KBM-7 (cell line): ENCODE measurements around the gene DMRTC2.
A peak's percentile ranks its signal among the peaks of the same experiment; 100 is the strongest.

Source experiments
- DNase-seq: peaks from one replicate; pipeline ENCODE4 v3.0.0-alpha.2; 2015
- in situ Hi-C: fragments of 300-500 bp; cut with MboI; formaldehyde crosslinking; loops from 2 replicates; pipeline ENCODE4 v1.14.3; 2020; ENCODE audit warnings: low sequenced_read_pairs, low pct_unique_long_range_greater_than_20kb, mixed read lengths

The DMRTC2 gene

DNA sequence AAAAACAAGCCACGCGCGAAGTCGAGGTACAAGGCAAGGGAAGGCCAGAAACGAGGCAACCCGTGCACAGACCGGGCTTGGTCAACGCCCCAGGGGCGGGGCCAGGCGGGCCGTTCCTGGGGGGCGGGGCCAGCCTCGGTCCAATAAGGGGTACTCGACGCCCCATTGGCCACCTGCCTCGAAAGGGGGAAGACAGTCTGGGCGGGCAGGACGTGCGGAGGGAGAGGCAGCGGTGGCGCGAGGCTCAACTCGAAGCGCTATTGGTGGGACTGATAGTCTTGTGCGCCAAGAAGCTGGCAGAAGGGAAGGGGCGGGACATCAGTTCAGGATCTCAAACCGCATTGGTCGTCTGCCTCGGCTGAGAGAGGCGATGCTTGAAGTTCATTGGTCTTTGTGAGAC lies 241 bp upstream of the DMRTC2 start, which contains the start of gene LYPD4:
LYPD4 (minus strand) TSS at position 83 of the 400 bp plus-strand sequence. CDS start 5,398 bp downstream, outside the sequence.
- no peak for DNase-seq

DNA sequence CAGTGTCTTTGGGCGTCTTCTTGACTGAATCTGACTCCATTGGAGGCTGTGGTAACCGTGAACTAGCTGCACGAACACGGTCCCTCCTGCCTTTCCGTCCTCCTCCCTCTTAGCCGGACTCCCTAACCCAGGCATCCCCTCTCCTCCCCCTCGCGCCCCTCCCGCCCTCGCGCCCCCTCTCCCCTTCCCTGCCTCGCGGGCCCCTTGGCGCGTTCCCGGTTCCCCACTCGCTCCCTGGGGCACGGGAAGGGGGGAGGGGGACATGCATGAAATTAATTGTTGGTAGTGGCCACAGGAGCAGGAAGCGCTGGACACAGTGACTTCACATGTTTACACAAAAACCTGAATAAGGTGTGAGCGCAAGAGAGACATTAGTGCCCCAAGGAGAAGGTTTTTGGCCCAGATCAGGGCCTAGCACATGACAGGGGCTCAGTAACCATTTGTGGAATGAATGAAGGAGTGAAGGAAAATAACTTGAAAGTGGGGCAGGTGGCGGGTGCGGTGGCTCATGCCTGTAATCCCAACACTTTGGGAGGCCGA lies 279 bp downstream of the DMRTC2 start:
- no peak for DNase-seq
- in situ Hi-C loops = no loop called here

More for the DNA sequence above, 241 bp upstream of the DMRTC2 start, which contains the start of gene LYPD4:
- in situ Hi-C loops = no loop called here

DNA sequence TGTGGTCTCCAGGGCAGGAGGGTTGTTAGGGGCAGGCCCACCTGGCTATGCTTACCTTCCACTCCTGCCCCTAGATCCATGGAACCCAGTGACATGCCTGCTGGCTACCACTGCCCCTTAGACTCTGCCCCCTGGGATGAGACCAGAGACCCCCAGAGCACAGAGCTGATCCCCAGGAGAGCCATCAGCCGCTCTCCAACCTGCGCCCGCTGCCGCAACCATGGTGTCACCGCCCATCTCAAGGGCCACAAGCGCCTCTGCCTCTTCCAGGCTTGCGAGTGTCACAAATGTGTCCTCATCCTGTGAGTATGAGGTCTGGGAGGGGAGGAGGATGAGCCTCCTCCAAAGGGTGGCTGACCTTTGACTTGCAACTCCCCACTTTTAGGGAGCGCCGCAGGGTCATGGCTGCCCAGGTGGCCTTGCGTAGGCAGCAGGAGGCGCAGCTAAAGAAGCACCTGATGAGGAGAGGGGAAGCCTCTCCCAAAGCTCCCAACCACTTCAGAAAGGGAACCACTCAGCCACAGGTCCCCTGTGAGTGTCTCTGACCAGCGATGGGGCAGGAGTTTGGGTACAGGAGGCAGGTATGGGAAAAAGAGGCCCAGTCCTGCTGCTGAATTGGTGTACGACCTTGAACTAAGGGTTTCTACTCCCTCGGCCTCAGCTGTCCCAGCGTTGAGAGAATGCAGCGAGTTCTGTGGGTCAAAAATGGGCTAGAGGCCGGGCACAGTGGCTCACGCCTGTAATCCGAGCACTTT lies 2.7 kb downstream of the DMRTC2 start:
- in situ Hi-C loops = no loop called here
- no peak for DNase-seq

DNA sequence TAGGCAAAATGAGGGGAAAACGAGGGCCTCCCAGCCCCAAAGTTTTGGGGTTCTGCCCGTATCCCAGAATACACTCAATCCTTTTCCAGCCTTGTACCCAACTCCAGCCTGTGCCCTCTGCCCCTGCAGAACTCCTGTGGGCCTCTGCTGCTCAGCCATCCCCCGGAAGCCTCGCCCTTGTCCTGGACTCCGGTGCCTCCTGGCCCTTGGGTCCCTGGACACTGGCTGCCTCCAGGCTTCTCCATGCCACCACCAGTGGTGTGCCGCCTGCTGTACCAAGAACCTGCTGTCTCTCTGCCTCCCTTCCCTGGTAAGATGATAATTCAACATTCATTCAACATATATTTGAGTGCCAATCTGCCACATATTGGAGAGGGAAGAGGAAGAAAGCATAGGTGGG lies 3.8 kb downstream of the DMRTC2 start:
- in situ Hi-C loops = no loop called here
- no peak for DNase-seq

DNA sequence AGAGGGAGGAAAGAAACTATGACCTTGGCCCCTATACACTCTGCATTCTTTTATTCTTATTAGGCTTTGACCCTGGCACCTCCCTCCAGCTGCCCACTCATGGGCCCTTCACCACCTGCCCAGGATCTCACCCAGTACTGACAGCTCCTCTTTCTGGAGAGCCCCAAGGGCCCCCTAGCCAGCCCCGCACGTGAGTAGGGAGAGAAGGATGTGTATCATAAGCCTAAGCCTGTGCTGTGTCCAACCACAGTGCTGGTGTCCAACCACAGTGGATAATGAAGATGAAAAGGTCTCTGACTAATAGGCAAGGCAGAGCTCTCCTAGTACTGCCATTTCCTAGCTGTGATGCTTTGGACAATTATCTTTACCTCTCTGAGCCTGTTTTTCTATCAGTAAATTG lies 4.2 kb downstream of the DMRTC2 start:
- in situ Hi-C loops = no loop called here

DNA sequence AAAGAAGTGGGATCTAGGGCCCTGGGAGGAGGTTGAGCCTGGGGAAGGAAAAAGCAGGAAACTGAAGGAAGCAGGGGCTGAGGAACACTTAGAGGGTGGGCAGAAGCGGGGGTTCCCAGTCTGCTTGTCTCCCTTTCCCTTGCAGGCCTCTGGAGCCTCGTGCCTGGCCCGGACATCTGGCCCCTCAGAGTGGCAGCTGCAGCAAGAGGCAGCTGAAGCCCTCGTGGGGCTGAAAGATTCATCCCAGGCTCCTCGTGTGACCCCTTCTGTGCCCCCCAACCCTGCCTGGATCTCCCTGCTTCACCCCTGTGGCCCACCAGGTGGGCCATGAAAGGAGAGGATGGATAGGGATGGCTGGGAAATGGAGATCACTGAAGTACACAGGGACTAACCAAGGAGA lies 5.5 kb downstream of the DMRTC2 start:
- in situ Hi-C loops = no loop called here
- DNase-seq = no peak

More for the DNA sequence above, 4.2 kb downstream of the DMRTC2 start:
- no peak for DNase-seq

DNA sequence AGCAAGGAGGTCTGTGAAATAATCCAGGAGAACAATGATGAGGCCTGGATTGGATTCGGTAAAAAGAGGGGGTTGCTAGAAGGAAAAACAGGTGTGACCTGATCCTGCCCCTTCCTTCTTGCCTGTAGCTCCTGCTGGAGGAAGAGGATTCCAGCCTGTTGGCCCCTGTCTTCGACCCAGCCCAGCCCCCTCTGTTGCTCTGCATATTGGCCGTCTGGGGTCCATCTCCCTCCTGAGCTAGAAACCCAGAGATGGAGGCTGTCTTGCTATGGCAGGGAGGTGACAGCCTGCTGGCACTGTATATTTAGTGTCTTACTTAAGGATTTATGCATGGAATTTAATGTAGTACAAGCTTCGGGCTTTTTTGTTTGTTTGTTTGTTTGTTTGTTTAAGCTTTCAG lies 6.6 kb downstream of the DMRTC2 start:
- in situ Hi-C loops = no loop called here
- DNase-seq = no peak

DNA sequence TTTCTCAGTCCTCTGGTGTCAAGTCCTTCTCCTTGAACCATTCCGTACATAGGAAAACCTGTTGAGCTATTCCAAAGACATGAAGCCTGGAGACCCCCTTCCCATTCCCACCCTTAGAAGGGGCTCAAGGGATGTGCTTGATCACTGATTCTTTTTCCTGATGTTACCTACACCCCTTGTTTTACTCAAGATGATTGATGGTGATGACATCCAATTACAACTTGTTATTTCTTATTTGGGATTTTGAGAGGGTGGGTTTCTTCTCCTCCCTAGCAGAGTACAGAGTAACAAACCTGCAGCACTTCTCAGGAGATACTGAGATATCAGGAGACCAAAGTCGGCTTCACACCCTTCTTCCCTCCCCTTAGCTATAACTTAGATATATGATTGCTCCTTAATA lies 8.5 kb downstream of the DMRTC2 start:
- in situ Hi-C loops = no loop called here
- DNase-seq = no peak

DNA sequence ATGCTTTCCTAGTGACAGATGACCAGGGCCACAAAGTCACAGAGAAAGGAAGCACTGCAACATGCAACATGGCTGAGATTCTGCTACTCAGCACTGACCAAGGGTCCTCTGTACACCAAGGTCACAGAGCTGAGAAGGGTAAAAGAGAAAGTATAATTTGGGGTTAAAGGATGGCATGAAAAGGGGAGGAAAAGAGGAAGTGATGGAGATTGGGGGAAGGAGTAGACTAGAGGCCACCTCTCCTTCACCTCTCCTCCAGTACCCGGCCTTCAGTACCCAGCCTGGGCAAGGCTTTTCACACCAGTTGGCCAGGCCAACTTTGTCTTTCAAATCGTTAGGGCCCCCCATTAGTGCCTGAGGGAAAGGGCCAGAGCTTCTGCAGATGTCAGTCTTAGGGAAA lies 8.9 kb downstream of the DMRTC2 start:
- in situ Hi-C loops = no loop called here
- no peak for DNase-seq

DNA sequence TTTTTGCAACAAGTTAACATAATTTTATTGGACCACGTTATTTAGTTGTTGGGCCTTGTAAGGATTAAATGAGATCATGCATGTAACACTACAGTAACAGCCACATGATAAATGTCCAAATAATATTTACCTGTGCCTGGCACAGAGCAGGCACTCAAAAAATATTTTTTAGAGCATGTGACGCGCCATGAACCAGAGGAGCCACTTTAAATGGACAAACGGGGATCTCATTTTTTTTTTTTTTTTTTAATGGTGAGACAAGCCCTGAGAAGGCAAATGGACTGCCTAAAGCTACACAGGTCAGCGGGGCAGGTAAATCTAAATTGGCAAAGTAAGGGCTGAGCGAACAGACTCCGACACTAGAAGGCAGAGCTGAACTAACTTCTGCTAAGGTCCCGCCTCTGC lies 14.4 kb downstream of the DMRTC2 start:
- DNase-seq = no peak
- in situ Hi-C loops = no loop called here

DNA sequence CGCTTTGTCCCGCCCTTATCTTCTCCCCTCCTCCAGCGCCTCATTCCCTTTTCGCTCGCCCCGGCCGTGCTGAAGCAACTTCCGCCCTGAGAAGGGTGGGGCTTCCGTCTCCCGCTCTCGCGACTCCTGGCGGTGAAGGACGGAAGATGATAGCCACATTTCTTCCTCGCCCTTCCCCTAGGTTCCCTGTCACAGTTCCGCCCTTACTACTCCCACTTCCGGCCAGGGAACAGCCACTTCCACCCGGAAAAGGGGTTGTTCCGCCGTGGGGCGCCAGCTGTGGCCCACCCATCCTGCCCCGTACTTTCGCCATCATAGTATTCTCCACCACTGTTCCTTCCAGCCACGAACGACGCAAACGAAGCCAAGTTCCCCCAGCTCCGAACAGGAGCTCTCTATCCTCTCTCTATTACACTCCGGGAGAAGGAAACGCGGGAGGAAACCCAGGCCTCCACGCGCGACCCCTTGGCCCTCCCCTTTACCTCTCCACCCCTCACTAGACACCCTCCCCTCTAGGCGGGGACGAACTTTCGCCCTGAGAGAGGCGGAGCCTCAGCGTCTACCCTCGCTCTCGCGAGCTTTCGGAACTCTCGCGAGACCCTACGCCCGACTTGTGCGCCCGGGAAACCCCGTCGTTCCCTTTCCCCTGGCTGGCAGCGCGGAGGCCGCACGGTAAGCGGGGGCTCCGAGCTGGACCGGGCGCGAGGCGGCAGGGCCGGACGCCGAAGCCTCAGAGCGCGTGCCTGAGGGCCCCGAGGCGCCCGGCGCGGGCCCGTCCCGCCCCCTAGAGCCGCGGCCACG lies 15.0 kb downstream of the DMRTC2 start, which contains the start of gene RPS19:
RPS19 (plus strand) TSS at position 638 of the 801 bp plus-strand sequence. CDS start 520 bp downstream, outside the sequence.
- DNase-seq = peak; percentile 100
- in situ Hi-C loops = no loop called here

DNA sequence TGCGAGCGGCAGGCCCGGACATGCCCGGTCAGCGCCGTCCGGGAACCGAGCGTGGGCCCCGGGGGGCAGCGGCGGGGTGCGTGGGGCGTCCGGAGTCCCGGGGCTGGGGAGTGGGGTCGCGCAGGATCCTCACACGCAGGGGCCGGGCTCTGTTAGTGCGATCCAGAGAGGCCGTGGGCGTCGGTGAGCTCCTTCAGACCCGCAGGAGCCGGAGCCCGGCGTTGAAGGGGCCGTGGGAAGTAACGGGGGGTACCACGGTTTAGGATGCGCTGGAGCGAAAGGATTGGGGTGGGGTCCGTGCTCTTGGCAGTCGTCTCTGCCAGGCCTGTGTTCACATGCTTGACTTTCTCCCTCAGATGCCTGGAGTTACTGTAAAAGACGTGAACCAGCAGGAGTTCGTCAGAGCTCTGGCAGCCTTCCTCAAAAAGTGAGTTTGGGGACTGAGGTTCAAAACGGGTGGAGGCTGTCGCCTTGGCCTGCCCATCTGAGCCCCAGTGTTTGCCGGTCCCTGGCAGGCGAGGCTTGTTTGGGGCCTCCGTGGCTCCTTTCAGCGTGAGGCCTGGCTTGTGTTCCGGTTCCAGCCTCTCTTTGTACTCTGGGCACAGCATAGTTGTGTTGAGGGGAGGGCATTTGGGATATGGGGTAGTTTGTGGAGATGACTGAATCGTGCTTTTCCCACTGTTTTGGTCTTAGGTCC lies 15.7 kb downstream of the DMRTC2 start:
- in situ Hi-C loops = no loop called here
- DNase-seq = peak; percentile 33

DNA sequence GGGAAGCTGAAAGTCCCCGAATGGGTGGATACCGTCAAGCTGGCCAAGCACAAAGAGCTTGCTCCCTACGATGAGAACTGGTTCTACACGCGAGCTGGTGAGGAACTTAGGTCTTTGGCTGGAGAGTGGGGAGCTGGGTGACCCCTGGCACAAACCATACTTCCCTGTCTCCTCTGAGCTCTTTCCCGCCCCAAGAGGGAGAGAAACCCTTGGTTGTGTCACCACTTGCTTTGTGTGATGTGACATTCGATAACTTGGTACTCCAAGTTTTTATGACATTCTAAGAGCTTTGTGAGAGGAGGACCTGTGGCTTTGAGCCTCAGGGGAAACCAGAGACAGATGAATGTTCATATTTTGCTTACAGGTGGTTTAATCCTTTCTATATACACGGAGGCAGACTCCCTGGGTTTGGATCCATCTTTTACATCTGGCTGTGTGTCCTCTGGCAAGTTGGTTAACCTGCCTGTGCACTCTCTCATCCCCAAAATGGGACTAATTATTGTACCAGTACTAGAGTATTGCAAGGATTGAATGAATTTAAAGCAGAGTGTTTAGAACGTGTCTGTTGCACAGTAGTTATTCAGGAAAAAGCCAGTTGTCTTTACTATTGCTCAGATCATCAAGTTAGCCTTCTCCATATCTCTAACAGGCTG lies 16.4 kb downstream of the DMRTC2 start:
- in situ Hi-C loops = no loop called here
- peak; percentile 28 for DNase-seq

DNA sequence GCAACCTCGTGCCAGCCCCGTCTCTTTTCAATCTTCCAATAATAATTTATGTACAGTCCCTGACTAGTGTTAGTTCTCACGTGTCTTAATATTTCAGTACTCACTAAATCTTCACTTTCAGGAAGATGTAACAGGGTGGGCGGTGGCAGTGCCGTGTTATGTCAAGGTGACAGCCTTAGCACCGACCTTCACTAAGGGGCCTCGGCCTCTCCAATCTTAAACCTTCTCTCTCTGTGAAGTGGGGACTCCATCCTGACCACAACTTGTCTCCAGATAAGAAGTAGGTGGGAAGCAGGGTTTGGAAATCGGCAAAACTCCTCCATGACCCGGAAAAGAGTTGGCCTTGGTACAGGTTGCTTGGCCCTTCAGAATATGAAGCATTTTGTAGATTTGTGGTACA lies 17.0 kb downstream of the DMRTC2 start:
- DNase-seq = no peak
- in situ Hi-C loops = no loop called here

DNA sequence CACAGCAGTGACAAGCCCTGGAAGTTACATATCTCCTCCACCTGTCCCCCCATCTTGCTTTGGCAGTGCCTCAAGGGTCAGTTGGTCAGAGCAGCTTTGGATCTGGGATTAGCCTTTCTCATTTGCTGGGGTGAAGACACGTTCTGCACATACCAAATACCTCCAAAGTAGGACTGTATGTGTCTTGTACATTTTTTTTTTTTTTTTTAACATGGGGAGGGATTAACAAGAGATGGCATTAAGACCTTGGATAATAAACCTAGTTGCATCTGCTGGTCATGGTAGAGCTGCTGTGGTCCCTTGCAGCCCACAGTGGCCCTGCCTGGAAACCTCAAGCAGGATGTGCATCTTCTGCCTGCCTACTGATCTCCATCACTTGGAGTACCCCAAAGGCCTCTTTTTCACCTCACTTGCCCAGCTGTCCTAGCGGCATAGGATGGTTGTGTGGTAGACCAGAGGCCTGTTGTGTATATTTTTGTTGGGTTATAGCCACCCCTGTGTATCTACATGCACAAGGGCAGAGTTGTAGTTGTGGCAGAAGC lies 17.7 kb downstream of the DMRTC2 start:
- in situ Hi-C loops = no loop called here
- DNase-seq = peak; percentile 10

DNA sequence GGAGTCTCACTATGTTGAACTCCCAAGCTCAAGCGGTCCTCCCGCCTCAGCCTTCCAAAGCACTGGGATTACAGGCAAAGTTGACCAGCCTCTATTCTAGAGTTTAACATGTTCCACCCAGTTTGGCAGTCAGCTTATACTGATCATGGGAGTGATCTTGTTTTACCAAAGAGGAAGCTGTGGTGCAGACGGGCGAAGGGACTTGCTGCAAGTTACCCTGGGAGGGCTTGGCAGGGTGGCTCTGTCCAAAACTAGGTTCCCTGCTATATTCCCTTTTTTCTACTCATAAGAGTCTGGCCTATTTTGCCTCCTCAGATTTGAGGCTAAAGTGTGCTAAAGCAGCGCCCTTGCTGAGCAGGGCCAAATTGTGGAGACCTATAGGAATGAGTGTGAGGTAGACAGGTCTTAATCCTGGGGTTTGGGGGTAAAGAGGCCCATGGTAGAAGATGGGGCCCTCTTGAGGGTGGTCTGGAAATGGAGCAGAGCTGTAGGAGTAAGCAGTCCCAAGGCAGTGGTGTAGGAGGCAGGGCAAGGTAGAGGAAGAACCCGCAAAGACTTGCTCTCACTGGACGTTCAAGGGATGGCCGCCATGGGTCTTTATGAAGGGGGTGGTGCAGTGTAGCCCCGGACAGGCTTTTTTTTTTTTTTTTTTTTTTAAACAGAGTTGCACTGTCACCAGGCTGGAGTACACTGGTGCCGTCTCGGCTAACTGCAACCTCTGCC lies 18.5 kb downstream of the DMRTC2 start:
- peak; percentile 60 for DNase-seq
- in situ Hi-C loops = no loop called here

DNA sequence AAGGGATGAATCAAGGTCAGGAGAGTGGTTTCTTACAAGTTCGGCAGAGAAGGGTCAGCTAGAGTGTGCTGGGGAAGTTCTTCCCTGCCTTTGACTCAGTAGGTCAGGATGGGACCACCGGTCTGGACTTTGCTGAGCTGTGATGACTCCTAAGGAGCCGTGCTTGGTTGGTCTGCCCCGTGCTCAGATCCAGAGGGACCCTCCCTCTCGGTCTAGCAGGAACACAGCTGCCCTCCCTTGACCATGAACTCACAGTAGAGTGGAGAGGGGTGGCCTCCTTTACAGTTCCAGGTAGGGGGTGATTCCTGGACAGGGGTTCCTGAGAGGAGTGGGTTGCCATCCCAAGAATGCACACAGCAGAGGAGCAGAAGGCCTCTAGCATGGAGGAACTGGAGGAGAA lies 19.5 kb downstream of the DMRTC2 start:
- in situ Hi-C loops = no loop called here
- DNase-seq = no peak

DNA sequence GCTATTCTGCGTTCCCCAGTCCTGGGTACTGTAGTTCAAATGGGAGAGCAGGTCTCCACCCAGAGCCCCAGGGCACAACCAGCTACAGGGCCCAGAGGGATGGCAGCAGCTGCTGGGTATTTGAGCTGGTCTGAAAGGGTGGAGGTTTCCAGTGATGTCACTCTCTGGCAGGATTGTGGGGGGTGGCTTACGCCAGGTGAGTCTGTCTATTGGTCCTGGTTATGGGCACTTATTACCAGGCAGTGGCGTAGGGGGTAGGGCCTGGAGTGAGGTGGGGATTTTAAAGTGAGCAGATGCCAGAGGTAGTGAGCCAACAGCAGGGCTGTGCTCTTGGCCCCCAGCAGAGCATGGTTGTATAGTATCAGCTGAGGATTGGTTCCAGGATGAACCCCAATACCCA lies 21.4 kb downstream of the DMRTC2 start:
- no peak for DNase-seq

More for the DNA sequence above, 21.4 kb downstream of the DMRTC2 start:
- in situ Hi-C loops = no loop called here
